Skin epidermis (tissue), 12 donors: Measurements from ENCODE around the gene TSPAN14.
A peak's percentile ranks its signal among the peaks of the same experiment; 100 is the strongest.

Experiments used
- H3K27ac ChIP-seq, 21 experiments: fragments of 200-600 bp; sonication (generic) in 11 of 21; one replicate each; pipeline ENCODE4 v1.5.0; 2020; ENCODE audit warnings: mild to moderate bottlenecking in 3 of 21, inconsistent platforms in 2 of 21, moderate library complexity in 2 of 21
- H3K4me3 ChIP-seq, 7 experiments: fragments of 200-600 bp; sonication (generic) in 2 of 7; one replicate each; pipeline ENCODE4 v1.5.0; 2020; ENCODE audit warnings: inconsistent platforms in 2 of 7, mild to moderate bottlenecking in 2 of 7, moderate library complexity in 1 of 7

The TSPAN14 gene

DNA sequence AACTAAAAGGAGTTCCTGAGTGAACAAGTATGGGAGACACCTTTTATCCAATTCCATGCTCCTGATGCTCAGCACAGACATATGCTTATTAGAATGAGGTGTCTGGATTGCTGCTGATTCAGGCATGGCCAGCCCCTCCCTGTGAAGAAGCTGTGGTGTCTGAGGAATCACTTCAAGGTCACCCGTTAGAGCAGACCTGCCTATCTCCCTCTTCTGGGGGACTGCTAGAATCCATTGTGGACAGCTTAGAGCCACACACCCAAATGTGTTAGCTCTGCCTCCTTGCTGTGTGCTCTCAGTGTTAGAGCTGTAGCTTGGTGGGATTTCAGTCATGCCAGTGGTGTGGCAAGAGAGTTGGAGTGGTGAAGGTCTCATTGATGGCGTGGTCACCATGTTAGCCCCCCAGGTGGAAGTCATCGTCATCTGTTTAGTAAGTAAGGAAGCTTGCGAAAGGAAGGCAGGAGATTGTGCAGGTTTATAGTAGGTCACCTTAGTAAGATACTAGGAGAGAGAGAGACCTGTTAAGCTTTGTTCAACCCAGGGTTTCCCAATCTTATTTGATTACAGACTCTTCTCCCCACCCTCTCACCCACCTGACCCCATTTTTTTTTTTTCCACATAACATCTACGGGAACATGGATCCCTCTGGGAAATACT is 32.9 kb upstream of the TSPAN14 start:
- no peak overlapping the region for H3K27ac ChIP-seq

DNA sequence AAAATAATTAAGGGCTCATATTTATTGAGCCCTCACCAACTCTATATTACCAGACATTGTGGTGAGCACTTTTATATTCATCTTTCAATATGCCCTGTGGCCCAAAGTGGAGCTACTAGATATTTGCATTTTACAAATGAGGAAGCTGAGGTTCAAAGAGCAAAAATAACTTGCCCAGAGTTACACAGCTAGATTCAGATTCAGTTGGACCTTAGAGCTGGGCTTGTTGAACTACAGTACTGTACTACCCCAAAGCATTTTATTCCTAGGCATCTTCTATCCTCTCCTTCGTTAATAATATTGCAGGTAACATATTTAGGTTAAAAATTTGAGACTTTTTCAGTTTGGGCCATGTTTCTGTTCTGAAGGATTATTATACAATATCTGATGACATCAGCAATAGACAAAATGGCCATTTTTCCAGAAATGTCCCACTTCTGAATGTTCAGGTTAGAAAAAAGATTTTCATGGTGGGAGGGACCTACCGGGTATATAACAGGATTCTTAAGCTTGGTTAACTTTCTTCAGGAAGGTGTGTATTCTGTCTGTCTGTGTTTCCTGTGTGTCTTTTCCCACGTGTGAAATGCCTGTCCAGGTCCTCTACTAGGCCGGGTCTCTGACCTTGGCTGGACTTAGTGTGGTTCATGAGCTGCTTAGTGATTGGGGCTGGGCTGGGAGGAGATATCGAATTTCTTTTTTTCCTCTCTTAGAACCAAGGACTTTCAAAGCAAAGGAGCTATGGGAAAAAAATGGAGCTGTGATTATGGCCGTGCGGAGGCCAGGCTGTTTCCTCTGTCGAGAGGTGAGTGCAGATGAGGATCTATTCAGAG is 32.2 kb upstream of the TSPAN14 start:
- Histone ChIP-seq H3K27ac (no peak overlapping the region), H3K4me3 (no peak overlapping the region)

More for the DNA sequence above, 32.9 kb upstream of the TSPAN14 start:
- H3K4me3 ChIP-seq, result no peak overlapping the region

DNA sequence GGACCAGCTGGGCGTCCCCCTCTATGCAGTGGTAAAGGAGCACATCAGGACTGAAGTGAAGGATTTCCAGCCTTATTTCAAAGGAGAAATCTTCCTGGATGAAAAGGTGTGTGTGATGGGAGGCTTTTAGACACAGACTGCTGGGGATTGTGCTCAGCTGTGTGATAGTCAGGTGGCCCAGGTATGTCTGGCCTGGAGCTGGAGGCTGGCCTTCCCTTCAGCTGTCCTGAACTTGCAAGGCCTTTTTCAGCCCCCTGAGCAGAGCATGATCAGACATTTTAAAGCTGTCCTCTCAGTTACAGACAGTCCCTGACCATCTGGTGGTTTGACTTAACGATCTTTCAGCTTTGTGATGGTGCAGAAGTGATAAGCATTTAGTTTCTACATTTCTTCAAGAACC is 28.2 kb upstream of the TSPAN14 start:
- H3K27ac ChIP-seq, result no peak overlapping the region
- H3K4me3 ChIP-seq, result no peak overlapping the region

DNA sequence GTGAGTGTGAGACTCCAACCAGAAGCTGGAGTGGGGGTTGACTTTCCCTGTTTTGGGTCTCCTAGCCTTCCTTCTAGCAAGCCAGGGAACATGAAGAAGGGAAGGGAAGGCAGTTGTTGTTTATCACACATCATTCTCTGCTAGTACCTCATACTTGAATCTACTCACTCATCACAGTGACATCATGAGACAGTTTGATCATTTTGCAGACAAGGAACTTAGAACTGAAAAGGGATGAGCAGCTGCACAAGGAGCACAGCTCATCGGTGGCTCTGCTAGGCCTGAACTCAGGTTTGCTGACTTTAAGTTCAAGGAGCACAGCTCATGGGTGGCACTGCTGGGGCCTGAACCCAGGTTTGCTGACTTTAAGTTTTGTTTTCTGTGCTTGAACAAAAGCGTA is 26.6 kb upstream of the TSPAN14 start:
- Histone ChIP-seq H3K4me3 (no peak overlapping the region), H3K27ac (no peak overlapping the region)

DNA sequence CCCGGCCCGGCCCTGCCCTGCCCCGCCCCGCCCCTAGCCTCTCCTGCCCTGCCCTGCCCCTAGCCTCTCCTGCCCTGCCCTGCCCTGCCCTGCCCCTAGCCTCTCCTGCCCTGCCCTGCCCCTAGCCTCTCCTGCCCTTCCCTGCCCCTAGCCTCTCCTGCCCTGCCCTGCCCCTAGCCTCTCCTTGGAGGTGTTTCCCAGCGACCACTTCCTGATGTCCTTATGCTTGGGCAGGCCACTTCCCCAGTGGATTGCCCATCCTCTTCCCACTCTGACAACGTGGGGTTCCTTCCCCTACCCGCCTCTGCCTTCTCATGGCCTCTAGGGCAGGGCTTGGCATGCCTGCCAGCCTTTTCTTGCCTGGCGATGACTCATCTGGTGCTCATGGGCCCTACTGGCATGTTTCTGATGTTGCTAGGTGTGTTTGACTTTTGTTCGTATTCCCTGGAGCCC is 24.6 kb upstream of the TSPAN14 start:
- Histone ChIP-seq H3K4me3 (no peak overlapping the region), H3K27ac (peak overlapping the region in 9 of 21 experiments; percentile 6 to 62 (median 38))

DNA sequence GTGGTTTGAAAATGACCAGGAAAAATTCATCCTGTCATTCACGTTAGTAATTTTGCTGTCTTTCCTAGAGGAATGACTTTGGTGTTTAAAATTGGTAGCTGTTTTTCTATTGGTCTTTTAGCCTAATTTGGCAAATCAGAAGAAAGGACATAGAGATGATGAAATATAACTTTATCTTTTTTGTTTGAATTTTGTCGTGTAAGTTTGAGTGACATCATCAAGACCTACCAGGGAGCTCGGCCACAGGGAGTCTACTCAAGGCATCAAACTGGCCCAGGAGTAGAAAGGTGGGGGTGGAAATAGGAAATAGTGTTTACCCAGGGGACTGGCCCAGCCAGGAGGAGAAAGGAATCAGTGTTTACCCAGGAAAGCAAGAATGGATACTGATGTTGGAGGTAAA is 21.0 kb upstream of the TSPAN14 start:
- H3K27ac ChIP-seq, result no peak overlapping the region
- no peak overlapping the region for H3K4me3 ChIP-seq

DNA sequence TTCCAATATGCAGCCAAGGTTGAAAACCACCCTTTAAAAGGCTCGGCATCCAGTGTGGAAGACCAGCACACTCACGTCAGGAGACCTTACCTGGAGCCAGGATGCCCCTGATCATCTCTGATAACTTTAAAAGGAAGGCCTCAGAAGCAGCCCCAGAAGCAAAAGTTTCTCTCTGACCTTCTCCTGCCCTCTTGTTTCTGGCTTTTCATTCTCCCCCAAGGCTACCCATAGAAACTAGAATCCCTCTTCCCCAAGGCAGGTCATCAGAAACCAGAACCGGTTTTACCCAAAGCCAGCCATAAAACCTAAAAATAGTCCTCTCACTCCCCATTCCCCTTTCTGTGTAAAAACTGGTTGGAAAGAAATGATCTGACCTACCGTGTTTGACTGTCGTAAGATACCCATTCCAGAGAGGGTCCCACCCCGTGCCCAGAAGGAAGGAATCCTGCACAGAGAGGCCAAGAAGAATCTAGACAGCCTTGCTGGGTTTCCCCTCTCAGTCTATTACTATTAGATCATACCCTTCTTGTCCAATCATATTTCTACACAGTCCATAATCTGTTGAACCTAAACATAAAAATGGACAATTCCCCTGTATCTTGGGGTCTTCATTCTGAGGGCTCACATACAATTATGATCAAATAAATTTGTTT is 17.5 kb upstream of the TSPAN14 start:
- no peak overlapping the region for H3K27ac ChIP-seq
- H3K4me3 ChIP-seq, result no peak overlapping the region

DNA sequence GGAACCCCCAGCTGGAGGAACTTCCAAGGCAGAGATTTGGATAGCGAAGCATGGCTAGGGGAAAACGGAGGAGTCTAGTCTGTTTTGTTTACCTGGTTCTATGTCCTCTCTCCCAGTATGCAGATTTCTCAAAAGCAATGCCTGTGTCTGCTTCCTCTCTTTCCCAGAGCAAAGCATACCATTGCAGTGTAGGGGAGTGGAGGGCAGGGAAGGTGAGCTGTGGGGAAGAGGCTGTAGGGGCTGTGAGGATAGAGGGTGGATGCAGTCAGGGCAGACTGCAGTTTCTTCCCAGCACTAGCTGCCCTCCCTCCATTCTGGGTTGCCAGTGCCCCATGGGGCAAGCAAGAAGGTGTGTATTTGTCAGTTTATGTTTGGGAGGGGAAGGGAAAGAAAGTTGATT is 16.9 kb upstream of the TSPAN14 start:
- no peak overlapping the region for H3K4me3 ChIP-seq
- H3K27ac ChIP-seq, result no peak overlapping the region

DNA sequence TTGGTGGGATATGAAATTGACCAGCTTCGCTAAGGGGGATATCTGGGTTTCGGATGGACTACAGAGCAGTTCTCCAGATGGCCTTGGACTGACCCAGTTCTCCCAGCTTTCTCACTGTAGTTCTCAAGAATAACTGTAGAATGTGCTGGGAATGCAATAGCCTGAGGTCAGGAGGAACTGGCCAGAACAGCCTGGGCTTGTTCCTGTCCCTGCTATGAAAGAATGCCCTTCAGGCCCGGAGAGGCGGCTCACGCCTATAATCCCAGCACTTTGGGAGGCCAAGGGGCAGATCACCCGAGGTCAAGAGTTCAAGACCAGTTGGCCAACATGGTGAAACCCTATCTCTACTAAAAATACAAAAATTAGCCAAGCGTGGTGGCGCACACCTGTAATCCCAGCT is 12.3 kb upstream of the TSPAN14 start:
- Histone ChIP-seq H3K27ac (no peak overlapping the region), H3K4me3 (no peak overlapping the region)

DNA sequence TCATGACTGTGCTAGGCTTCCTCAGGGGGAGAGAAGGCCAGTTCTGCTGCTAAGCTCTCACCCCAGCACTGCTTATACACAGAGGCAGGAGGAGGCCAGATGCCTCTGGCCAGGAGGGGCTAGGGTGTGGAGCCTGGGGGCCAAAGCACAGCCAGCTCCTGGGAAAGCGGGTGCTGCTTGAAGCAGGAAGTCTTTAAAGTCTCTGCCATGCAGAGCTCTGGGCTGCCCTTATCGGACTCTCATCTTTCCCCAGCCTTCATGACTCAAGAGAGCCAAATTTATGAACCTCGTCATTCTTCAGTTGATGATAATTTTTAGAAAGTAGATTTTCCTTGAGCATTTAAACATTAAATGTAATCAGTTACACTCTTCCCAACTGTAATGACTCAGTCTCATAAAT is 11.2 kb upstream of the TSPAN14 start:
- Histone ChIP-seq H3K4me3 (no peak overlapping the region), H3K27ac (peak overlapping the region in 3 of 21 experiments; percentile 31 to 60 (median 59))

DNA sequence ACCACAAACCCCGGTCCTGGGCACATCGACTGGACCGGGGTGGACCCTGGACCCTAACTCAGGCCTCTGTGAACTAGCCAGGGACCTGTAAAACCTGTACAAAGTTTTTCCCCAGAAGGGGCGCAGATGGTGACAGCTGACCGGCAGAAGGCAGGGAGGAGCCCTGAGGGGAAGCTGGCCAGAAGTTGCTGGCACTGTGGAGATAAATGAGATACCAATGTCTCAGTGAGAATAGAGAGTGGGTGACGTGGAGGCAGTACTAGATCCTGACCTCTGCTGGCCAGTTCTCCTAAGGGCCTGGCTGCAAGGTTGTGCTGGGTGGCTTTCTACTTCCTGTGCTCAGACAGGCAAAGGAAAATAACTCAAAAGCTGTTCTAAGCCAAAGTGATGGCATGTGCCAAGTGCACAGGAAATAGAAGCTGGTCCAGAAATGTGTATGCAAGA is 10.6 kb upstream of the TSPAN14 start:
- H3K27ac ChIP-seq, result peak overlapping the region in 8 of 21 experiments; percentile 1 to 69 (median 26)
- H3K4me3 ChIP-seq, result no peak overlapping the region

DNA sequence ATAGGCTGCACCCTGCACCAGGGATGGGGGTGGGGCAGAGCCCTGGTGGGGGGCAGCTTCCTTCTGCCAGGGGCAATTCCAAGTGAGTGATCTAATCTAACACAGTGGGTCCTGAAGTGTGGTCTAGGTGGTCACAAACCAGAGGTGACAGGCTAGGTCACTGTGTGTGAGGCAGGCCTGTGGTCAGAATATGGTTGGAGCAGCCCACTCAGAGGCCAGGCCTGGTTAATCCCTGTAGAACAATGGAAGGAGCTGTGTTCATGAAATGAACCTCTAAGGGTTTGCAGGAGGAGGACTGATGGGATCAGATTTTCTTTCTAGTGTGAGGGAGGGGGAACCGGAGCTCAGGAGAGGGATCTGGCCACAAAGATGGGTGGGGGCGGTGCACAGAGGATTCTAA is 10.0 kb upstream of the TSPAN14 start:
- H3K27ac ChIP-seq, result peak overlapping the region in 7 of 21 experiments; percentile 1 to 38 (median 19)
- H3K4me3 ChIP-seq, result no peak overlapping the region

DNA sequence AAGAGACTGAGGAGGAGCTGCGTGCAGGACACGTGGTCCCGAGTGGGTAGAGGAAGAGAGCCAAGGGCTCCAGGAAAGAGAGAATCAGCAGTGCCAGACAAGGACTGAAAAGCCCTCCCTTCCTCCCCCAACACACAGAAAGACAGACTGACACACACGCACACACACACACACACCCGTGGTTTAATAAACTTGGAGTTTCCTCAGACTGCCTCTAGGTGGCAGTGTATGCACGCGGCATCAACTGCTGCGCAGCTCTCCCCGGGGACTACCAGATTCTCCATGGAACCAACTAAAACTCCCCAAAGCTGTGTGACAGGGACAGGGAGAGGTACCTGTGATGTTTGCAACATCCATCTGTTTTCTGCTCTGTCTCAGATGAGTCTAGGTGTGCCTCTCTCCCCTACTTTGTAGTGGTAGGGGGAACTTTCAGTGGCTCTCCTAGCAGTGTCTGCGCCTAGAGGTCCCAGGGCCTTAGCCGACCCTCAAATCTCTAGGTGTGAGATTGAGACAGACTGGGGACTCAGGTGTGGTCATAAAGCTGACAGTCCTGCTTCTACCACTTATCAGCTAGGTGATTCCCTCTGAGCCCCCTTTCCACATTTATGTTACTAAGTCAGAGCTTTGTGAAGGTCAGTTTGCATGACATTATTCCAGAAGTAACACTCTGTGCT is 9.3 kb upstream of the TSPAN14 start:
- Histone ChIP-seq H3K4me3 (no peak overlapping the region), H3K27ac (peak overlapping the region in 2 of 21 experiments; percentile 1 to 30)

DNA sequence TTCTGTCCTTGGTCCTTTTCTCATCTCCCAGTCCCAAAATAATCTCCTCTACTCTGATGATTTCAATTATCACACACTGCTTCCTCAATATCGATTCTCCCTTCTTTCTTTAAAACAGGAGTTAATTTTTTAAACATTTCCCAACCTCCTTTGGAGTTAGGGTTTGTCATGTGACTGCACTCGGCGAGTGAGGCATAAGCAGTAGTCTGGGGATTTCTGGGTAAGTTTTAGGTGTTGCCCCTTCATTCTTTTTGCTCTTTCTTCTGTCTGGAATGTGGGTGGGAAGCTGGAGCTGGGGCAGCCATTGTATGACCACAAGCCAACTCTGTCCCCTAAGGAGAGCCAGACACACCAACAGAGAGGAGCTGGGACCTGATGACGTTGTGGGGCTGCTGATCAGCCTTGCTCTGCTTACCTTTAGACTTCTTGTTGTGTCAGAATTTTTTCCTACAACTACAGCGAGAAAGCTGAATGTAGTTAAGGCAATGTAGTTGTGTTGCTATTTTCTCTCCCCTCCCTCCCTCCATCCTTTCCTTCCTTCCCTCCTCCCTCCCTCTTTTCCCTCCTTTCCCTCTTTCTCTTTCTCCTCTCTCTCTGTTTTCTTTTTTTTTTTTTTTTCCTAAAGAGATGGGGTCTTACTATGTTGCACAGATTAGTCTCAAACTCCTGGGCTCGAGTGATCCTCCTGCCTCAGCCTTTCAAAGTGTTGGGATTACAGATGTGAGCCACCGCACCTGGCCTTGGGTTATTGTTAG is 6.5 kb upstream of the TSPAN14 start:
- Histone ChIP-seq H3K27ac (no peak overlapping the region), H3K4me3 (no peak overlapping the region)

DNA sequence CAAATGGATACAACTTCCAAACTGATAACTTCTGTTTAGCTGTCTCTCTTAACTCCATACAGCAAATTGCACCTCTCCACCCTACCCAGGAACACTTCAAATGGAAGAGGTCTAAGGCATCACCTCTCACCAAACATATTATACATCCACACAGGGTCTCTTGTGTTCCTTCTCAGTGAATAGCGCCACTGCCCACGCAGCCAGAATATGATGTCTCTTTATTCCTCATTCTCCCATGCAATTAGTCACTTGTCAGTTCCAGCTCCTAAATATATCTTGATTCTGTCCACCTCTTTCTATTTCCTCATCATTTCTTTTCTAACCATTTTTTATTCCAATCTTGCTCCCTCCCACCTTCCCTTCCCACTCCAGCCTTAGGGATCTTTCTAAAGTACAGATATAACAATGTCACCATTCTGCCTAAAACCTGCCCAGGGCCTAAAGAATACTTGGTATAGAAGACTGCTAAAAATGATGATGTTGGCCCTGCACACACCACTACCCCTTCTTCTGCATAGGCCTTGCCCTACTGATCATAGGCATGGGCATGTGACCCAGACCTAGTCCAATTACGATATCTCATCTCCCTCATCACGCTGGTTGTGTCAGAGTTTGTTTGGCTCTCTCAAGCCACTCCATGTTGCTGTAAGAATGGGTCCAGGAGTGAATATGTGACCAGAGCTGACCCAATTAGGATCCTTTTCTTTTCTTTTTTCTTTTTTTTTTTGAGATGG is 5.7 kb upstream of the TSPAN14 start:
- Histone ChIP-seq H3K4me3 (no peak overlapping the region), H3K27ac (no peak overlapping the region)

DNA sequence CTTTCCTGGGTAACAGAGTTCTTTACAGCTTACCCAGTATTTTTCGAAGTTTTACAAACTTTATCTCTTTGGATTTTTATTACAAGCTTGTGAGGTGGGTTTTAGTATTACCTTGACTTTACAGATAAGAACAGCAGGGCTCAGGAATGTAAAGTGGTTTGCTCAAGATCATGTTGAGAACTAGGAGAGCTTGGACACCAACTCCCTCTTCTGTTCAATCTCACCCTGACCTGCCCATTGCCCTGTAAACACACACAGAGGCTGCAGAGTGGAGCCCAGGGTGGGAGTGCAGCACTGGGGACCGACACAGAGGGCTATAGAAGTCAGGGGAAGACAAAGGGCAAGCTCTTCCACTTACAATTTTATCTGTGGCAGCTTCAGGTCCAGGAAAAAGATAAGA is 4.6 kb upstream of the TSPAN14 start:
- Histone ChIP-seq H3K4me3 (no peak overlapping the region), H3K27ac (no peak overlapping the region)

DNA sequence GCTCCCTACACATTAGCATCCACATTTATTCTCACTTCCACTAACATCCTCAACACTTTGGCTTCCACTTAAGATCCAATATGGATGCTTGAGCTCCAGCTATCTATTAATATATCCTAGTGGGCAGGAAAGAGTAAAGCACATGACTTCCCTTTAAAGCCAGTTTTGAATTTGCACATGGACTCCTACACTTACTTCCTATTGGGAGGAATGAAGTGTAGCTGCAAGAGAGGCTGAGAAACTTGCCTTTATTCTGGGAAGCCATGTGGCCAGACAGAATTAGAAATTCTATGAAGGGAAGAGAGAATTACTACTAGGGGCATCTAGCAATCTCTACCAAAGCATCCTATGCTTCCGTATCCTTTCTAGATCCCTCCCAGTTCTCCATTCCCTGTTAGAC is 3.0 kb upstream of the TSPAN14 start:
- H3K4me3 ChIP-seq, result no peak overlapping the region
- peak overlapping the region in 1 of 21 experiments; percentile 62 for H3K27ac ChIP-seq

DNA sequence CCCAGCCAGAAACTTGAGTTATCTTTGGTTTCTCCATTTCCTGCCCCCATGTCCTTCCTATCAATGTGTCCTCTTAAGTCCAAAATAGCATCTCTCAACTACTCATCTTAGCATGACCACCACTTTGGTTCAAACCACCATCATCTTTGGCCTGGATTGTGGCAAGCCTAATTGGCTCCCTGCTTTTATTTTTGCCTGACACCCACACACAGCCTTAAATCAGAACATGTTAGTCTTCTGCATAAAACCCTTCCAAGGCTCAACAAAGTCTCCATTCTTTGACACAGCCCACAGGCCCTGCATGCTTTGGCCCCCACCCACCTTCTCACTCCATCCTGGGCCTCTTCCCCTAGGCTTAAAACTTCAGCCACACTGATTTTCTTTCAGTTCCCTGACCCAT is 2.0 kb upstream of the TSPAN14 start:
- H3K27ac ChIP-seq, result peak overlapping the region in 9 of 21 experiments; percentile 3 to 85 (median 51)
- no peak overlapping the region for H3K4me3 ChIP-seq

DNA sequence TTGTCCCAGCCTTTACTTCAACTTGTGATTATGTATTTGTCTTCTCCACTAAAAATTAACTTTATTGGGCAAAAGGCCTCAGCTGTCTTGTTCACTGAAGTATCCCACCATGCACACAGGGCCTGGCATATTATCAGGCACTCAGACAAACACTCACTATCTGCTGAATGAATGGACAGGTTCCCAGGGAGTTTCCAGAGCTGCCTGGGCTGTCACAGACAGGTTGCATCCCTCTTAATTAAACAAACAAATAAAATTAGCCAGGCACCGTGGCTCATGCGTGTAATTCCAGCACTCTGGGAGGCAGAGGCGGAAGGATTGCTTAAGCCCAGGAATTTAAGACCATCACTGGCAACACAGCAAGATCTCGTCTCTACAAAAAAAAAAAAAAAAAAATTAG is 1.5 kb upstream of the TSPAN14 start:
- H3K27ac ChIP-seq, result peak overlapping the region in 12 of 21 experiments; percentile 35 to 86 (median 80)
- H3K4me3 ChIP-seq, result no peak overlapping the region
